Endodermal cell (in vitro differentiated cells): ENCODE measurements around the gene TTC7B. TPM values are rescaled to one million over a fixed set of nuclear protein-coding genes. Genes with fewer than 3 reads are reported as not detected.

ENCODE experiments used
- DNase-seq: peaks from one replicate; pipeline ENCODE4 v3.0.0-alpha.2; 2017
- H3K27ac ChIP-seq: 2 replicates; pipeline ENCODE4 v1.5.1; 2013; ENCODE audit warnings: mild to moderate bottlenecking, low read depth, low read length, moderate library complexity
- H3K27me3 ChIP-seq: 2 replicates; pipeline ENCODE4 v1.6.1; 2013; ENCODE audit warnings: mild to moderate bottlenecking, low read length, moderate library complexity; ENCODE audit not compliant: insufficient read depth, control insufficient read depth, poor library complexity, severe bottlenecking
- H3K36me3 ChIP-seq: 2 replicates; pipeline ENCODE4 v1.7.0; 2013; ENCODE audit warnings: mild to moderate bottlenecking, low read length, moderate library complexity; ENCODE audit not compliant: control insufficient read depth, insufficient read depth
- H3K4me1 ChIP-seq: one replicate; pipeline ENCODE4 v1.7.0; 2013; ENCODE audit warnings: low read length; ENCODE audit not compliant: control insufficient read depth, insufficient read depth
- H3K4me3 ChIP-seq: 2 replicates; pipeline ENCODE4 v1.5.1; 2013; ENCODE audit warnings: mild to moderate bottlenecking, low read length, moderate library complexity
- H3K9ac ChIP-seq: 2 replicates; pipeline ENCODE4 v1.6.1; 2013; ENCODE audit warnings: mild to moderate bottlenecking, low read length, moderate library complexity; ENCODE audit not compliant: poor library complexity, severe bottlenecking; ENCODE audit errors: extremely low read depth
- H3K9me3 ChIP-seq: 2 replicates; pipeline ENCODE4 v1.6.1; 2013; ENCODE audit warnings: mild to moderate bottlenecking, low read length, moderate library complexity; ENCODE audit not compliant: control insufficient read depth
- H3K27ac Mint-ChIP-seq: 2 replicates; pipeline ENCODE4 v1.8.0; 2020; ENCODE audit warnings: mixed read lengths
- H3K27me3 Mint-ChIP-seq: 2 replicates; pipeline ENCODE4 v1.8.0; 2021; ENCODE audit warnings: mild to moderate bottlenecking, mixed read lengths; ENCODE audit not compliant: insufficient read depth
- H3K36me3 Mint-ChIP-seq: 2 replicates; pipeline ENCODE4 v1.8.0; 2020; ENCODE audit warnings: low read depth, mixed read lengths
- H3K4me1 Mint-ChIP-seq: 2 replicates; pipeline ENCODE4 v1.8.0; 2020; ENCODE audit warnings: mixed read lengths
- H3K4me3 Mint-ChIP-seq: 2 replicates; pipeline ENCODE4 v1.8.0; 2020; ENCODE audit warnings: mild to moderate bottlenecking, moderate library complexity, mixed read lengths
- H3K9me3 Mint-ChIP-seq: 2 replicates; pipeline ENCODE4 v1.8.0; 2020; ENCODE audit warnings: mild to moderate bottlenecking, mixed read lengths
- WGBS, 2 experiments: methylation state at CpG; one replicate each; pipeline versions ENCODE4 v1.1.5 to v1.1.7; 2013; ENCODE audit warnings: missing lambda C conversion rate in 2 of 2, mixed read lengths in 1 of 2; ENCODE audit not compliant: insufficient coverage in 1 of 2, insufficient read length in 1 of 2; 5-methylcytosine and 5-hydroxymethylcytosine counted together
- total RNA-seq, 2 donors: library from RNA; stranded (reverse); fragmentation: NEBNext Ultra II Directional in 1 of 2; extraction: Animal tissue kit (Norgen Biotek cat#: 25700) in 1 of 2; gene quantifications; 2 replicates in 1 of 2; 3 replicates in 1 of 2; pipeline ENCODE4 v1.2.1, GENCODE V29; 2021
- TF ChIP-seq, protein P1 (sequence below): fragments of 200-600 bp; sonication (generic); conservative IDR thresholded peaks from 2 replicates; pipeline ENCODE4 v1.5.0; 2021; ENCODE audit warnings: antibody characterized with exemption, mild to moderate bottlenecking

Gene TTC7B
- total RNA-seq, 2 donors from 2014 or later, result 51.3 to 62.6 TPM

DNA sequence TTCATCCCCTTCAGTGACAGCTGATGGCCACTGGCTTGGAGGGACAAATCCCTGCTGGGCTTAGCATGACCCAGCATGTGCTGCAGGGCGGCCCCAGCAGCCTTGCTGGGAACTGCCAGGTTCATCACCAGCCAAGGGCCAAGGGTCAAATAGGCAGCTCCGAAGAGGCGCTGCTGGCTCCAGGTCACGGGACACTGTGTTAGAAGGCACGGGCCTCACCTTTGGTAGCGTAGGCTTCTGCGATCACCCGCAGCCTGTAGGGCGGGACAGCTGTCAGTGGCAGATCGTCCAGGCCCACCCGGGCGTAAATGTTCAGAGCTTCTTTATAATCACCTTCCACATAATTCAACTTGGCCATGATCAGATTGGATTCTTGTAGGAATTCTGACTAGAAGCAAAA, 35.7 kb downstream of the TTC7B start:
- Histone ChIP-seq H3K9me3 (no peaks in the 10 kb centered on the region), H3K4me3 (no peak overlapping the region), H3K36me3 (peaks cover 6% of the 10 kb centered on the region), H3K4me1 (no peaks in the 10 kb centered on the region), H3K9ac (no peak overlapping the region), H3K27ac (no peak overlapping the region), H3K27me3 (no peaks in the 10 kb centered on the region)
- Mint-ChIP-seq H3K27ac (no peak overlapping the region), H3K4me3 (no peak overlapping the region), H3K36me3 (peaks cover 23% of the 10 kb centered on the region), H3K4me1 (no peaks in the 10 kb centered on the region), H3K27me3 (no peaks in the 10 kb centered on the region), H3K9me3 (no peaks in the 10 kb centered on the region)
- TF ChIP-seq, protein P1, sequence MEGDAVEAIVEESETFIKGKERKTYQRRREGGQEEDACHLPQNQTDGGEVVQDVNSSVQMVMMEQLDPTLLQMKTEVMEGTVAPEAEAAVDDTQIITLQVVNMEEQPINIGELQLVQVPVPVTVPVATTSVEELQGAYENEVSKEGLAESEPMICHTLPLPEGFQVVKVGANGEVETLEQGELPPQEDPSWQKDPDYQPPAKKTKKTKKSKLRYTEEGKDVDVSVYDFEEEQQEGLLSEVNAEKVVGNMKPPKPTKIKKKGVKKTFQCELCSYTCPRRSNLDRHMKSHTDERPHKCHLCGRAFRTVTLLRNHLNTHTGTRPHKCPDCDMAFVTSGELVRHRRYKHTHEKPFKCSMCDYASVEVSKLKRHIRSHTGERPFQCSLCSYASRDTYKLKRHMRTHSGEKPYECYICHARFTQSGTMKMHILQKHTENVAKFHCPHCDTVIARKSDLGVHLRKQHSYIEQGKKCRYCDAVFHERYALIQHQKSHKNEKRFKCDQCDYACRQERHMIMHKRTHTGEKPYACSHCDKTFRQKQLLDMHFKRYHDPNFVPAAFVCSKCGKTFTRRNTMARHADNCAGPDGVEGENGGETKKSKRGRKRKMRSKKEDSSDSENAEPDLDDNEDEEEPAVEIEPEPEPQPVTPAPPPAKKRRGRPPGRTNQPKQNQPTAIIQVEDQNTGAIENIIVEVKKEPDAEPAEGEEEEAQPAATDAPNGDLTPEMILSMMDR, result no peak
- 96% methylated on average over 9 to 12 of the region's 12 CpGs for WGBS, 2 experiments
- peak; percentile 29 for DNase-seq

DNA sequence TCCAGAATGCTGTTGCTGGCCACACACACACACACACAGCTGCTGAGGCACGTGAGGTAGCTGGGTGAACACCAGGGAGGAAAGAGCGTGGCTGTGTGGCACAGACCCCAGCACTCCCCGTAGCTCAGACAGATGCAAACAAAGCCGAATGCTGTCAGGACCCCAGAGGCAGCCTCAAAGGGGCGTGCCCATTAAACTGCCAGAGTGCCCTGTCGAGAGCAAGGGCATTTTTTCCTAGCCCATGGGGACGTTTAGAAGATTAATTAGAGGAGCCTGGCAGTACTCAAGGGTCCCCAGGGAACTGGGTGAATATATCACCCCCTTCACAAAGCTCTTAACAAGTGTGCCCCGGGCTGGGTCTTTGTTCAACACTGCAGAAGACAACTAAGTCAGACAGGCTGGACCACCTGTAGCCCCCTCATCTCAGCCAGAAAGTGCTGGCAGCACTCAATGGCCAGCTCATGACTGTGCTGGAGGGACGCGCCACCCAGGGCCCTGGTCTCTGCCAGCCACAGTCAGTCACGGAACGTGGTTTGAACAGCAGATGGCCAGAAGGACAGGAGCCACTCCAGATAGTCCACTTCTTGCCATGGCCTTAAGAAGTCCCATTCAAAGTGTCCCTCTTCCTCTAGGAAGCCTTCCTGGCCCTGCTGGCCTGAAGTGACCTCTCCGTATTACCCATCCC, 37.5 kb downstream of the TTC7B start:
- Histone ChIP-seq H3K27me3 (no peaks in the 10 kb centered on the region), H3K9ac (no peak overlapping the region), H3K9me3 (no peaks in the 10 kb centered on the region), H3K4me1 (no peaks in the 10 kb centered on the region), H3K27ac (no peak overlapping the region), H3K4me3 (no peak overlapping the region), H3K36me3 (peaks cover 6% of the 10 kb centered on the region)
- WGBS, 2 experiments, result 94 to 97% methylated on average over 10 to 12 of the region's 13 CpGs
- Mint-ChIP-seq H3K27ac (no peak overlapping the region), H3K9me3 (no peaks in the 10 kb centered on the region), H3K4me1 (no peaks in the 10 kb centered on the region), H3K36me3 (peaks cover 23% of the 10 kb centered on the region), H3K4me3 (no peak overlapping the region), H3K27me3 (no peaks in the 10 kb centered on the region)
- TF ChIP-seq, protein P1, result no peak
- peak; percentile 26 for DNase-seq

DNA sequence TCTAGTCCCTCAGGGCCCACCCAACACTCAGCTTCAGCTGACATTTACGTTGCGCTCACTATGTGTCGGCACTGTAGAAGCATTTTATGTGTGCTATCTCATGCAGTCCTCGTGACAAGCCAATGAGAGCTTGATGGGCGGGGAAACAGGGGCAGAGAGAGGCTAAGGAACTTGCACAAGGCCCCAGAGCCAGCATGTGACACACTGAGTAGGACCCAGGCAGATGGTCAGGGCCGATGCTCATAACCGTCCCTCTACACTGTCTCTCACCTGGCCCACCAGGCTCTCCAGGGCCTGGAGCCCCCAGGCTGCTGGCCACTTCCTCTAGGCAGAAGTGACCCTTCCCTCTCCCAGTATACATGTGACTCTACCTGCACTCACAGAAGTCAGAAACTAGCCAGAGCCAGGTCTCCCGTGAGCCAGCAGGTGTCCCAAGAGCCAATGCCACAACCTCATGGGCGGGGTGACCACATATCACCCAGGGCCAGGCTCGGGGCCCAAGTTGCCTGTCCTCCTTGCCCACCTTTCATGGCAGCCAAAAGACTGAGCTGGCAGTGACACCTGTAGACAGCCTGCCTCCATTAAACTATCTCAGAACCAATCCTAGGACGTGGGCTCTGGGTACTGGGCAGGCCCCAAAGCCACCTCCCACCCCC, 38.3 kb downstream of the TTC7B start:
- H3K9me3 Mint-ChIP-seq, result no peaks in the 10 kb centered on the region
- Histone ChIP-seq H3K27ac (no peak overlapping the region), H3K9ac (no peak overlapping the region), H3K27me3 (no peaks in the 10 kb centered on the region), H3K4me1 (no peaks in the 10 kb centered on the region), H3K4me3 (no peak overlapping the region), H3K9me3 (no peaks in the 10 kb centered on the region), H3K36me3 (no peaks in the 10 kb centered on the region)
- H3K36me3 Mint-ChIP-seq, result peaks cover 23% of the 10 kb centered on the region
- peak overlapping the region; percentile 39 for H3K27ac Mint-ChIP-seq
- WGBS, 2 experiments, result 92 to 100% methylated on average over 6 to 11 of the region's 11 CpGs
- DNase-seq, result peak; percentile 36
- H3K4me3 Mint-ChIP-seq, result no peak overlapping the region
- no peaks in the 10 kb centered on the region for H3K27me3 Mint-ChIP-seq
- TF ChIP-seq, protein P1, result no peak
- H3K4me1 Mint-ChIP-seq, result peaks cover 4% of the 10 kb centered on the region
